Neural crest cell (in vitro differentiated cells): Measurements from ENCODE around the gene RGS4. TPM values are rescaled to one million over a fixed set of nuclear protein-coding genes. Genes with fewer than 3 reads are reported as not detected.

ENCODE experiments used
- DNase-seq: peaks from one replicate; pipeline ENCODE4 v3.0.0; 2021; ENCODE audit warnings: low read depth, mixed read lengths, low spot score
- H3K27ac Mint-ChIP-seq: one replicate; pipeline ENCODE4 v1.8.0; 2021; ENCODE audit warnings: mild to moderate bottlenecking, mixed read lengths; ENCODE audit not compliant: unreplicated experiment
- H3K27me3 Mint-ChIP-seq: 2 replicates; pipeline ENCODE4 v1.8.0; 2021; ENCODE audit warnings: low read depth, mild to moderate bottlenecking, mixed read lengths
- H3K36me3 Mint-ChIP-seq: 2 replicates; pipeline ENCODE4 v1.8.0; 2021; ENCODE audit warnings: low read depth, mild to moderate bottlenecking, mixed read lengths
- H3K4me1 Mint-ChIP-seq: 2 replicates; pipeline ENCODE4 v1.8.0; 2021; ENCODE audit warnings: mixed read lengths
- H3K4me3 Mint-ChIP-seq: one replicate; pipeline ENCODE4 v1.8.0; 2021; ENCODE audit warnings: mild to moderate bottlenecking, mixed read lengths
- H3K9me3 Mint-ChIP-seq: 2 replicates; pipeline ENCODE4 v1.8.0; 2021; ENCODE audit warnings: mixed read lengths
- total RNA-seq: library from RNA; stranded (reverse); gene quantifications from 2 replicates; pipeline ENCODE4 v1.2.1, GENCODE V29; 2021
- TF ChIP-seq, protein P1 (sequence below): fragments of 200-600 bp; sonication (generic); conservative IDR thresholded peaks from 2 replicates; pipeline ENCODE4 v1.5.0; 2021; ENCODE audit warnings: antibody characterized with exemption, mild to moderate bottlenecking

The RGS4 gene
- total RNA-seq, 1 donor from 2014 or later, result 0.75 TPM

GRCh38 chr1:163074004-163074403 is 4.8 kb downstream of the RGS4 start:
- DNase-seq, result no peak
- H3K27ac Mint-ChIP-seq, result no peak overlapping the region
- H3K36me3 Mint-ChIP-seq, result no peaks in the 10 kb centered on the region
- no peak overlapping the region for H3K4me3 Mint-ChIP-seq
- peaks cover 29% of the 10 kb centered on the region for H3K27me3 Mint-ChIP-seq
- H3K4me1 Mint-ChIP-seq, result peaks cover 8% of the 10 kb centered on the region
- no peaks in the 10 kb centered on the region for H3K9me3 Mint-ChIP-seq
- TF ChIP-seq, protein P1, sequence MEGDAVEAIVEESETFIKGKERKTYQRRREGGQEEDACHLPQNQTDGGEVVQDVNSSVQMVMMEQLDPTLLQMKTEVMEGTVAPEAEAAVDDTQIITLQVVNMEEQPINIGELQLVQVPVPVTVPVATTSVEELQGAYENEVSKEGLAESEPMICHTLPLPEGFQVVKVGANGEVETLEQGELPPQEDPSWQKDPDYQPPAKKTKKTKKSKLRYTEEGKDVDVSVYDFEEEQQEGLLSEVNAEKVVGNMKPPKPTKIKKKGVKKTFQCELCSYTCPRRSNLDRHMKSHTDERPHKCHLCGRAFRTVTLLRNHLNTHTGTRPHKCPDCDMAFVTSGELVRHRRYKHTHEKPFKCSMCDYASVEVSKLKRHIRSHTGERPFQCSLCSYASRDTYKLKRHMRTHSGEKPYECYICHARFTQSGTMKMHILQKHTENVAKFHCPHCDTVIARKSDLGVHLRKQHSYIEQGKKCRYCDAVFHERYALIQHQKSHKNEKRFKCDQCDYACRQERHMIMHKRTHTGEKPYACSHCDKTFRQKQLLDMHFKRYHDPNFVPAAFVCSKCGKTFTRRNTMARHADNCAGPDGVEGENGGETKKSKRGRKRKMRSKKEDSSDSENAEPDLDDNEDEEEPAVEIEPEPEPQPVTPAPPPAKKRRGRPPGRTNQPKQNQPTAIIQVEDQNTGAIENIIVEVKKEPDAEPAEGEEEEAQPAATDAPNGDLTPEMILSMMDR, result no peak

DNA sequence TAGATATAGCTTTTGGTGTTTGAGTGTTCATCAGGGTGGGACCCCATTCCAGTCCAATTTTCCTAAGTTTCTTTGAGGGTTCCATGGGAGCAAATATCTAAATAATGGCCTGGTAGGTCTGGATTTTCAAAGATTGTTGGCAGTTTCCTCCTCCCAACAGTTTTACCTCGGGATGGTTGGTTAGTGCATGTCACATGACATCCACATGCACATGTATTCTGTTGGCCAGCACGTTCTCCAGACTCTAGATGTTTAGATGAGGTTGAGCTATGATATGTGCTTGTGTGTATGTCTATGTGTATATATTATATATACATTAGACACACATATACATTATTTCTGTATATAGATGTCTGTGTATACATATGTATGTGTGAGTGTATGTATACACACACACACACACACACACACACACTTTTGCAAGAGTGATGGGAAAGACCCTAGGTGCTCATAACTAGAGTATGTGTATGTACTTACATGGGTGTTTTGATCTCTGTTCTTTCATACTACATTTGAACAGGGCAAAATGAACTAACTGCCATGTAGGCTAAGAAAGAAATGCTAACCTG is 5.6 kb downstream of the RGS4 start:
- no peak for DNase-seq
- Mint-ChIP-seq H3K4me3 (no peak overlapping the region), H3K27me3 (peaks cover 21% of the 10 kb centered on the region), H3K9me3 (no peaks in the 10 kb centered on the region), H3K27ac (no peak overlapping the region), H3K36me3 (no peaks in the 10 kb centered on the region), H3K4me1 (no peaks in the 10 kb centered on the region)
- TF ChIP-seq, protein P1, result no peak

GRCh38 chr1:163076044-163076443 is 6.9 kb downstream of the RGS4 start:
- no peak overlapping the region for H3K27ac Mint-ChIP-seq
- peaks cover 11% of the 10 kb centered on the region for H3K27me3 Mint-ChIP-seq
- no peak for DNase-seq
- no peak overlapping the region for H3K4me3 Mint-ChIP-seq
- TF ChIP-seq, protein P1, result no peak
- H3K9me3 Mint-ChIP-seq, result no peaks in the 10 kb centered on the region
- H3K4me1 Mint-ChIP-seq, result no peaks in the 10 kb centered on the region
- no peaks in the 10 kb centered on the region for H3K36me3 Mint-ChIP-seq

GRCh38 chr1:163076446-163076845 is 7.3 kb downstream of the RGS4 start:
- H3K4me1 Mint-ChIP-seq, result no peaks in the 10 kb centered on the region
- no peaks in the 10 kb centered on the region for H3K9me3 Mint-ChIP-seq
- H3K27me3 Mint-ChIP-seq, result peaks cover 9% of the 10 kb centered on the region
- no peak overlapping the region for H3K4me3 Mint-ChIP-seq
- no peak for DNase-seq
- H3K27ac Mint-ChIP-seq, result no peak overlapping the region
- TF ChIP-seq, protein P1, result no peak
- no peaks in the 10 kb centered on the region for H3K36me3 Mint-ChIP-seq

- H3K9me3 Mint-ChIP-seq, result no peaks in the 10 kb centered on the region
- DNase-seq, result no peak
- no peak overlapping the region for H3K4me3 Mint-ChIP-seq
- no peak overlapping the region for H3K27ac Mint-ChIP-seq
- TF ChIP-seq, protein P1, result no peak
- no peaks in the 10 kb centered on the region for H3K4me1 Mint-ChIP-seq
- peaks cover 6% of the 10 kb centered on the region for H3K27me3 Mint-ChIP-seq
- no peaks in the 10 kb centered on the region for H3K36me3 Mint-ChIP-seq
These were observed 8.0 kb downstream of the RGS4 start for GRCh38 chr1:163076981-163077761.
